Neural progenitor cell (in vitro differentiated cells): Measurements from ENCODE around the gene RBM6.

Experiments
- EZH2 ChIP-seq: fragments of 200-600 bp; sonication (generic); IDR thresholded peaks from 2 replicates; pipeline ENCODE4 v1.6.1; 2017; ENCODE audit warnings: antibody characterized with exemption, mild to moderate bottlenecking, moderate library complexity
- EZH2phosphoT487 ChIP-seq: fragments of 200-600 bp; sonication (generic); IDR thresholded peaks from 2 replicates; pipeline ENCODE4 v1.6.1; 2017; ENCODE audit warnings: antibody characterized with exemption
- TF ChIP-seq, protein P1 (sequence below): fragments of 200-600 bp; sonication (generic); IDR thresholded peaks from 2 replicates; pipeline ENCODE4 v1.5.1; 2017; ENCODE audit warnings: antibody characterized with exemption, mild to moderate bottlenecking

DNA sequence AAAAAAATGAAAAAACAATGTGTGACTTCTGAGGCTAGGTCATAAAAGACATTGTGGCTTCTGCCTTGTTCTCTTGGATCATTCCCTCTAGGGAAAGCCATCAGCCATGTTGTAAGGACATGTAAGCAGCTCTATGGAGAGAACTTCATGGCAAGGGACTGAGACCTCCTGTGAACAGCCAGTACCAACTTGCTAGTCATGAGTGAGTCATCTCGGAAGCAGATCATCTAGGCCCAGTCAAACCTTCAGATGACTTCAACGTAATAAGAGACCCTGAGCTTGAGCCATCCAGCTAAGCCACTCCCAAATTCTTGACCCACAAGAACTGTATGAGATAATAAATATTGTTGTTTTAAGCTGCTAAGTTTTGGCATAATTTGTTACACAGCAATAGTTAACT lies 15.3 kb upstream of the RBM6 start:
- TF ChIP-seq, protein P1, sequence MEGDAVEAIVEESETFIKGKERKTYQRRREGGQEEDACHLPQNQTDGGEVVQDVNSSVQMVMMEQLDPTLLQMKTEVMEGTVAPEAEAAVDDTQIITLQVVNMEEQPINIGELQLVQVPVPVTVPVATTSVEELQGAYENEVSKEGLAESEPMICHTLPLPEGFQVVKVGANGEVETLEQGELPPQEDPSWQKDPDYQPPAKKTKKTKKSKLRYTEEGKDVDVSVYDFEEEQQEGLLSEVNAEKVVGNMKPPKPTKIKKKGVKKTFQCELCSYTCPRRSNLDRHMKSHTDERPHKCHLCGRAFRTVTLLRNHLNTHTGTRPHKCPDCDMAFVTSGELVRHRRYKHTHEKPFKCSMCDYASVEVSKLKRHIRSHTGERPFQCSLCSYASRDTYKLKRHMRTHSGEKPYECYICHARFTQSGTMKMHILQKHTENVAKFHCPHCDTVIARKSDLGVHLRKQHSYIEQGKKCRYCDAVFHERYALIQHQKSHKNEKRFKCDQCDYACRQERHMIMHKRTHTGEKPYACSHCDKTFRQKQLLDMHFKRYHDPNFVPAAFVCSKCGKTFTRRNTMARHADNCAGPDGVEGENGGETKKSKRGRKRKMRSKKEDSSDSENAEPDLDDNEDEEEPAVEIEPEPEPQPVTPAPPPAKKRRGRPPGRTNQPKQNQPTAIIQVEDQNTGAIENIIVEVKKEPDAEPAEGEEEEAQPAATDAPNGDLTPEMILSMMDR: no peak
- TF ChIP-seq EZH2 (no peak), EZH2phosphoT487 (no peak)
